ENCODE results near the gene MED15.
"Not testable (repeated sequence)": the region's sequence is repeated elsewhere in the genome, so short reads cannot be mapped to it uniquely, and the experiment has no call there.

MED15 gene

GRCh38 chr22:20497426-20497825, 10.0 kb upstream of the MED15 start:
- Histone ChIP-seq H3K27me3 (no peaks in the 10 kb centered on the region), H3K9me3 (no peaks in the 10 kb centered on the region), H3K4me3 (ENCODE audit: low read depth in 1 of 2, low read length in 1 of 2) (no peak overlapping the region), H3K27ac (no peak overlapping the region), H3K36me3 (peaks cover 26% of the 10 kb centered on the region), H3K4me1 (ENCODE audit: control insufficient read depth in 1 of 2, insufficient read depth in 1 of 2, low read depth in 1 of 2, low read length in 1 of 2) (peaks cover 22 to 24% of the 10 kb centered on the region in 2 experiments)
- TF ChIP-seq, protein P1, sequence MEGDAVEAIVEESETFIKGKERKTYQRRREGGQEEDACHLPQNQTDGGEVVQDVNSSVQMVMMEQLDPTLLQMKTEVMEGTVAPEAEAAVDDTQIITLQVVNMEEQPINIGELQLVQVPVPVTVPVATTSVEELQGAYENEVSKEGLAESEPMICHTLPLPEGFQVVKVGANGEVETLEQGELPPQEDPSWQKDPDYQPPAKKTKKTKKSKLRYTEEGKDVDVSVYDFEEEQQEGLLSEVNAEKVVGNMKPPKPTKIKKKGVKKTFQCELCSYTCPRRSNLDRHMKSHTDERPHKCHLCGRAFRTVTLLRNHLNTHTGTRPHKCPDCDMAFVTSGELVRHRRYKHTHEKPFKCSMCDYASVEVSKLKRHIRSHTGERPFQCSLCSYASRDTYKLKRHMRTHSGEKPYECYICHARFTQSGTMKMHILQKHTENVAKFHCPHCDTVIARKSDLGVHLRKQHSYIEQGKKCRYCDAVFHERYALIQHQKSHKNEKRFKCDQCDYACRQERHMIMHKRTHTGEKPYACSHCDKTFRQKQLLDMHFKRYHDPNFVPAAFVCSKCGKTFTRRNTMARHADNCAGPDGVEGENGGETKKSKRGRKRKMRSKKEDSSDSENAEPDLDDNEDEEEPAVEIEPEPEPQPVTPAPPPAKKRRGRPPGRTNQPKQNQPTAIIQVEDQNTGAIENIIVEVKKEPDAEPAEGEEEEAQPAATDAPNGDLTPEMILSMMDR (IDR thresholded peaks at IDR 0.05) = no peak

DNA sequence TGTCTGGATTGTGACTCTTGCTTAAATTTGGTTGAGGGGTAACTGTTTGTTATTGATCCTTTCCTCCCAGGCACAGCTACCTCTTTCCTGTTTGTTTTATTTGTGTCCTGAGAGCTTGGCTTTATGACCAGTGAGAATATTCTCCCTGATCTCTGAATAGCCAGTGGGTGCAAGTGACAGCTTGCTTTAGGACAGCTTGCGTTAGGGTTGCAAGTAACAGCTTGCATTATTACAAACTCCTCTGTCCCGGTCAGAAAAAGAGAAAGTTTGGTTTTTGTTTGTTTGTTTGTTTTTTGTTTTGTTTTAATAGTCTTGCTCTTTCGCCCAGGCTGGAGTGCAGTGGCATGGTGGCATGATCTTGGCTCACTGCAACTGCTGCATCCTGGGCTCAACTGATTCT, 8.5 kb upstream of the MED15 start:
- Histone ChIP-seq H3K4me1 (ENCODE audit: control insufficient read depth in 1 of 2, insufficient read depth in 1 of 2, low read depth in 1 of 2, low read length in 1 of 2) (peaks cover 18 to 21% of the 10 kb centered on the region in 2 experiments), H3K4me3 (ENCODE audit: low read depth in 1 of 2, low read length in 1 of 2) (no peak overlapping the region), H3K27me3 (no peaks in the 10 kb centered on the region), H3K36me3 (peaks cover 26% of the 10 kb centered on the region), H3K27ac (no peak overlapping the region), H3K9me3 (no peaks in the 10 kb centered on the region)
- TF ChIP-seq, protein P1 (IDR thresholded peaks at IDR 0.05) = no peak

- H3K4me3 ChIP-seq (ENCODE audit: low read depth in 1 of 2, low read length in 1 of 2) = no peak overlapping the region
- no peaks in the 10 kb centered on the region for H3K27me3 ChIP-seq
- no peaks in the 10 kb centered on the region for H3K9me3 ChIP-seq
- peaks cover 10 to 12% of the 10 kb centered on the region in 2 experiments for H3K4me1 ChIP-seq (ENCODE audit: control insufficient read depth in 1 of 2, insufficient read depth in 1 of 2, low read depth in 1 of 2, low read length in 1 of 2)
- H3K36me3 ChIP-seq = peaks cover 26% of the 10 kb centered on the region
- TF ChIP-seq, protein P1 (IDR thresholded peaks at IDR 0.05) = no peak
- no peak overlapping the region for H3K27ac ChIP-seq
Measured at GRCh38 chr22:20499769-20500168, 7.6 kb upstream of the MED15 start.

DNA sequence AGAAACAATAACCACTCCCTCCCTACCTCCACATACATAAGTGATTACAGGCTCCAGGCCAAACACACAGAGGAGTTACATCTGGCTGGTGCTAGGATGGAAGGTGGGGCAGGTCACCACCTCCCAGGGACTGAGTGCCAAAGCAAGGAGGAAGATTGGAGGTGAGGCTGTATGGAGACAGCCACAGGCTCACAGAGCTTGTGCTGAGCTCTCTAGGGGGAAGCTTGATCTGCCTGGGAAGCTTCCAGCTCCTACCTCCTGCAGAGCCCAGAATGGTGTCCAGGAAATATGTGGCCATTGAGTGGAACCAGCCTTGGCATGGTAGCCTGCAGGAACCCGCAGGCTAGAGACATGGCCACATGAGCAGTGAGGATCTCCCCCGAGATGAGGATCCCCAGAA, 3.6 kb upstream of the MED15 start:
- Histone ChIP-seq H3K27ac (no peak overlapping the region), H3K4me3 (ENCODE audit: low read depth in 1 of 2, low read length in 1 of 2) (no peak overlapping the region), H3K27me3 (no peaks in the 10 kb centered on the region), H3K36me3 (peaks cover 26% of the 10 kb centered on the region), H3K4me1 (ENCODE audit: control insufficient read depth in 1 of 2, insufficient read depth in 1 of 2, low read depth in 1 of 2, low read length in 1 of 2) (peaks cover 14 to 16% of the 10 kb centered on the region in 2 experiments), H3K9me3 (no peaks in the 10 kb centered on the region)
- TF ChIP-seq, protein P1 (IDR thresholded peaks at IDR 0.05) = no peak

GRCh38 chr22:20504293-20504922, 3.0 kb upstream of the MED15 start:
- not testable (repeated sequence) for H3K27me3 ChIP-seq; H3K4me3 ChIP-seq (ENCODE audit: low read depth in 1 of 2, low read length in 1 of 2); H3K27ac ChIP-seq; H3K9me3 ChIP-seq
- Histone ChIP-seq H3K4me1 (ENCODE audit: control insufficient read depth in 1 of 2, insufficient read depth in 1 of 2, low read depth in 1 of 2, low read length in 1 of 2) (peaks cover 20 to 22% of the 10 kb centered on the region in 2 experiments), H3K36me3 (peaks cover 25% of the 10 kb centered on the region)

DNA sequence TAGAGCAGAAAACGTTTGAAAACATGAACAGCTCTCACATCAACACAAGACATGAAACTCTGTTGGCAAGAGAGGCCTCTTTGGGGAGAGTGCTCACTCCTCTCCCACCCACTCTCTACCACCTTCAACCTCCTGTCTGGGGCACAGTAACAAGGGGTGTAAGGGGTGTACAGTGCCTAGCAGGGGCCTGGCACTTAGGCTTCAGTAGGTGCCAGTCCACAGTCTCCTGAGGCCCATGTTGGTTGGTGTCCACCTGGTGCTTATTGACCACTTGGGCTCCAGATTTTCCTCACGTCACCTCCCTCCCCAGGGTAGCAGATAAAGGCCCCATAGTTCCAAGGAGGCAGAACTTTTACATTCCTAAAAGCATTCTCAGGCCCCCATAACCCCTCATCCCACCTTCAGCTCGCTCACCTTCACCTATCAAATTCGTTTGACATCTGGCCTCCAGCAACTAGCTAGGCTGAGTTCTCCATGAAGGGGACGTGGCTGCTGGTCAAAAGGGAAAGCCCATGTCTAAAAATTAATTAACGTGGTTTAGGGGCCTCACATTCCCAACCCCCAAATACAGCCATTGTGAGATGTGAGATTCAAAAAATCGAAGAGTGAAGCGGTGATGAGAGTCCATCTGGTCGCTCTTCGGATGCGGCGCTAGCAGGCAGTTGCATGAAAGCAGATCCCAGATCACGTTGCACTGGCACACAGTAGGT, 712 bp upstream of the MED15 start:
- Histone ChIP-seq H3K4me1 (ENCODE audit: control insufficient read depth in 1 of 2, insufficient read depth in 1 of 2, low read depth in 1 of 2, low read length in 1 of 2) (peaks cover 28 to 29% of the 10 kb centered on the region in 2 experiments), H3K27ac (peak overlapping the region; percentile 88), H3K36me3 (peaks cover 4% of the 10 kb centered on the region), H3K9me3 (no peaks in the 10 kb centered on the region), H3K27me3 (no peaks in the 10 kb centered on the region), H3K4me3 (ENCODE audit: low read depth in 1 of 2, low read length in 1 of 2) (peak overlapping the region; percentile 88 to 96)
- TF ChIP-seq, protein P1 (IDR thresholded peaks at IDR 0.05) = no peak

DNA sequence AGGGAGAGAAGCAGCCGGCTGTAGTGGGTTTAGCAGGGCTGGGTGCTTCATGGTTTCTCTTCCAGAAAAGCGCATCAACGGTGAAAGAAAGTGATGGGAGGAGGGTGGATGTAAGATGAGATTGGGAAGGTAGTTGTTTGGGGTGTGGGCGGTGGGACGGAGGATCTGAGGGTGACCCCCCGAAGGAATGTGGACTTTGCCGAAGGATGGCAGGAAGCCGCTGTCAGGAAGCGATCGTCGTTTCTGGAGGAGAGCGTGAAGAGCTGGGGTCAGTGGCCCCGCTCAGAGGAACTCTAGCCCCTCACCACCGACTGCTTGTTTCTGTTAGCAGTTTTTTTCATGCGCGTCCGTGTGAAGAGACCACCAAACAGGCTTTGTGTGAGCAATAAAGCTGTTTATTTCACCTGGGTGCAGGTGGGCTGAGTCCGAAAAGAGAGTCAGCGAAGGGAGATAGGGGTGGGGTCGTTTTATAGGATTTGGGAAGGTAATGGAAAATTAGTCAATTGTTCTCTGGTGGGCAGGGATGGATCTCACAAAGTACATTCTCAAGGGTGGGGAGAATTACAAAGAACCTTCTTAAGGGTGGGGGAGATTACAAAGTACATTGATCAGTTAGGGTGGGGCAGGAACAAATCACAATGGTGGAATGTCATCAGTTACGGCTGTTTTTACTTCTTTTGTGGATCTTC, 801 bp downstream of the MED15 start:
- H3K27me3 ChIP-seq, H3K36me3 ChIP-seq, H3K9me3 ChIP-seq: not testable (repeated sequence)
- peak overlapping the region; percentile 88 for H3K27ac ChIP-seq
- H3K4me1 ChIP-seq (ENCODE audit: control insufficient read depth in 1 of 2, insufficient read depth in 1 of 2, low read depth in 1 of 2, low read length in 1 of 2) = peaks cover 28 to 29% of the 10 kb centered on the region in 2 experiments
- H3K4me3 ChIP-seq (ENCODE audit: low read depth in 1 of 2, low read length in 1 of 2) = peak overlapping the region; percentile 88 to 96
